Cardiac fibroblast (primary cell): Measurements from ENCODE around the gene SLC12A8.
A peak's percentile ranks its signal among the peaks of the same experiment; 100 is the strongest.

Source experiments
- DNase-seq, 2 donors: peaks; one replicate each; pipeline versions ENCODE4 v3.0.0 to v3.0.0-alpha.2; 2010; ENCODE audit warnings: low read depth in 2 of 2
- H3K4me3 ChIP-seq, 2 donors: replicated peaks in 1 of 2; 1 replicate in 1 of 2; 2 replicates in 1 of 2; pipeline ENCODE4 v1.5.1; 2011; ENCODE audit warnings: low read depth in 2 of 2, low read length in 2 of 2, mild to moderate bottlenecking in 2 of 2, moderate library complexity in 1 of 2
- CTCF ChIP-seq: IDR thresholded peaks from one replicate; pipeline ENCODE4 v1.5.1; 2011; ENCODE audit warnings: low read depth, mild to moderate bottlenecking, low read length, inconsistent platforms

SLC12A8 gene

GRCh38 chr3:125234831-125235230, 22.3 kb upstream of the SLC12A8 start:
- no peak for TF ChIP-seq CTCF
- no peak overlapping the region for H3K4me3 ChIP-seq
- no peak for DNase-seq

GRCh38 chr3:125232401-125232800, 19.9 kb upstream of the SLC12A8 start:
- H3K4me3 ChIP-seq = no peak overlapping the region
- no peak for DNase-seq
- TF ChIP-seq CTCF = no peak

- TF ChIP-seq CTCF = no peak
Measured at GRCh38 chr3:125231895-125232294, 19.3 kb upstream of the SLC12A8 start.

GRCh38 chr3:125229707-125230106, 17.2 kb upstream of the SLC12A8 start:
- TF ChIP-seq CTCF = no peak
- no peak for DNase-seq
- H3K4me3 ChIP-seq = no peak overlapping the region

More at GRCh38 chr3:125231895-125232294, 19.3 kb upstream of the SLC12A8 start:
- DNase-seq = peak; percentile 83 to 85
- no peak overlapping the region for H3K4me3 ChIP-seq

GRCh38 chr3:125229168-125229567, 16.6 kb upstream of the SLC12A8 start:
- TF ChIP-seq CTCF = no peak
- no peak overlapping the region for H3K4me3 ChIP-seq
- no peak for DNase-seq

GRCh38 chr3:125221831-125222230, 9.3 kb upstream of the SLC12A8 start:
- TF ChIP-seq CTCF = no peak

GRCh38 chr3:125220727-125221429, 8.3 kb upstream of the SLC12A8 start:
- H3K4me3 ChIP-seq = no peak overlapping the region
- no peak for TF ChIP-seq CTCF
- peak in 1 of 2 donors; percentile 20 for DNase-seq

More at GRCh38 chr3:125221831-125222230, 9.3 kb upstream of the SLC12A8 start:
- DNase-seq = no peak
- no peak overlapping the region for H3K4me3 ChIP-seq
